ENCODE results near the gene LTF.
"Not testable (repeated sequence)": the region's sequence is repeated elsewhere in the genome, so short reads cannot be mapped to it uniquely, and the experiment has no call there.

Gene LTF

GRCh38 chr3:46393011-46393410, 71.7 kb downstream of the LTF start:
- no peak for DNase-seq

- DNase-seq = not testable (repeated sequence)
Observed at GRCh38 chr3:46391526-46391925, 73.2 kb downstream of the LTF start.

GRCh38 chr3:46389306-46389705, 75.4 kb downstream of the LTF start:
- no peak for DNase-seq

- DNase-seq = not testable (repeated sequence)
Observed at GRCh38 chr3:46388847-46389246, 75.9 kb downstream of the LTF start.

GRCh38 chr3:46386205-46386604, 78.5 kb downstream of the LTF start:
- DNase-seq = no peak
